Activated gamma-delta T cell treated with anti-CD3 and anti-CD28 coated beads, Interleukin-2, amount 50 U/mL, for 16 hours (primary cell): ENCODE results near the gene UMOD.

Experiments
- DNase-seq: peaks from one replicate; pipeline ENCODE4 v3.0.0-alpha.2; 2020; ENCODE audit warnings: low read depth

UMOD gene

GRCh38 chr16:20300312-20301097, 52.0 kb downstream of the UMOD start:
- no peak for DNase-seq

GRCh38 chr16:20298452-20298851, 54.1 kb downstream of the UMOD start:
- no peak for DNase-seq

GRCh38 chr16:20291208-20292206, 61.0 kb downstream of the UMOD start:
- no peak for DNase-seq

- no peak for DNase-seq
Measured at GRCh38 chr16:20289571-20289970, 62.9 kb downstream of the UMOD start.

- DNase-seq: no peak
Measured at GRCh38 chr16:20285993-20286499, 66.5 kb downstream of the UMOD start.
